ENCODE data around the gene LTK.
A peak's percentile ranks its signal among the peaks of the same experiment; 100 is the strongest.

The LTK gene

GRCh38 chr15:41498657-41499056 lies 15.0 kb downstream of the LTK start:
- no peak for DNase-seq (ENCODE audit: low spot score)
- FAIRE-seq: no peak

GRCh38 chr15:41495736-41496599 lies 17.7 kb downstream of the LTK start:
- DNase-seq (ENCODE audit: low spot score): no peak

GRCh38 chr15:41494922-41495735 lies 18.5 kb downstream of the LTK start:
- no peak for DNase-seq (ENCODE audit: low spot score)
- FAIRE-seq: no peak

More at GRCh38 chr15:41495736-41496599, 17.7 kb downstream of the LTK start:
- no peak for FAIRE-seq

DNA sequence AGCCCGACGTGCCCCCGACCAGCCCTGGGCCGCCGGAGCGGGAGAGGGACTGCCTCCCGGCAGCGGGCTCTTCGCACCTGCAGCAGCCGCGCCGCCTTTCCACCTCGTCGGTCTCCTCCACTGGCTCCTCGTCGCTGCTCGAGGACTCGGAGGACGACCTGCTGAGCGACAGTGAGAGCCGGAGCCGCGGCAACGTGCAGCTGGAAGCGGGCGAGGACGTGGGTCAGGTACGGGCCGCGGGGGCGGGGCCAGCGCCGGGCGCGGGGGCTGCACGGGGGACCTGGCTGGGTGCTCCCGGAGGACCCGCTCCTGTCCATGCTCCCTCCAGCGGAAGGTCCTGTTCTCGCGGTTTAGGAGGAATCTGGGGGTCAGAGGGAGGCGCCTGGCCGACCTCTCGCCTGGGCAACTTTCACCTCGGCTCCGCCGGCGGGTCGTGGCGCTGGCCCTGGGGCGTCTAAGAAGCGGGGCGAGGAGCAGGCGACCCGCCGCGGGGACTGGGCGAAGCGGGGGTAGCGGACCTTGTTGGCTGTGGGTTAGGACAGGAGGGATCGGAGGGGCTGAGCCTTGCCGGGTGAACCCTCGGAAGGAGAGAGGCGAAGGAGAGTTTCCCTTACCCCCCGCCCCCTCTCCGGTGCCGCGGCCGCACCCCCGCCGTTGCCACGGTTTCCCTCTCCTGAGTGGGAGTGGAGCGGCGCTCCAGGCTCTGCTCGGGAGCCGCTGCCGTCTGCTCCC lies 19.3 kb downstream of the LTK start:
- DNase-seq (ENCODE audit: low spot score): peak; percentile 60

DNA sequence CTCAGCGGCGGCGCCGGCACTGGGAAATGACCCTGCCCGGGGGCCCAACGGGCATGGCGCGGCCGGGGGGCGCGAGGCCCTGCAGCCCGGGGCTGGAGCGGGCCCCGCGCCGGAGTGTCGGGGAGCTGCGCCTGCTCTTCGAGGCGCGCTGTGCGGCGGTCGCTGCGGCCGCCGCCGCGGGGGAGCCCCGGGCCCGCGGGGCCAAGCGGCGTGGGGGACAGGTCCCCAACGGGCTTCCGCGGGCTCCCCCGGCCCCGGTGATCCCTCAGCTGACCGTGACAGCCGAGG lies 19.8 kb downstream of the LTK start:
- no peak for FAIRE-seq
- no peak for DNase-seq (ENCODE audit: low spot score)

More for the DNA sequence above, 19.3 kb downstream of the LTK start:
- FAIRE-seq: no peak

GRCh38 chr15:41493205-41493901 lies 20.3 kb downstream of the LTK start, which contains the start of gene ITPKA:
Gene ITPKA, plus strand, starts transcription at chr15:41493874. Its CDS starts 54 bp downstream, at chr15:41493928.
- DNase-seq (ENCODE audit: low spot score) (peak; percentile 92), FAIRE-seq (no peak)

DNA sequence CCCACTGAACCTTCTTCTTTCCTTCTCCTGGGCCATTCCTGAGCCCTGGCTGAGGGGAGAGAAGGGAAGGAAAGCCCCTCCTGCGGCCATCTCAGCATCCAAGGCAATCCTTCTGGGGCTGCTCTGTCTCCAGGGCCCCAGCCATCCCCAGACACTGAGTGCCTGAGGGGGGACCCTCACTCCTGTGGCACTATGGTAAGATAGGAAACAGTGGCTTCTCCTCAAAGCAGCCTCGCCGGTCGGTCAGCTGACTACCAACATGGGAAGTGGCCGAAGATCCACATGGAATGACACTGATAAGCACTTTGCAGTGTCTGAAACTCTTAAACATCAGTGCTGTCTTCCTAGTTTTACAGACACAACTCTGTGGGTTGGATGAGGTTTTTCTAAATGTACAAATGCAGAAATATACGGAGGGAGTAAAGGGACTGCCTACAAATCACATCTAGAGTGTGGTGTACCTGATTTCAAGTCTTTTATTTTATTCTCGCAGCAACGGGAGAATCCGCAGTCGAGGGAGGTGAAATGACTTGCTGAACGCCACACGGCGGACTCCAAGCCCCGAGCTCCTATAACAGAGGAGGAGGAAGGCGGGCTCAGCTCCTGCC lies 20.9 kb downstream of the LTK start:
- FAIRE-seq (no peak), DNase-seq (ENCODE audit: low spot score) (no peak)

DNA sequence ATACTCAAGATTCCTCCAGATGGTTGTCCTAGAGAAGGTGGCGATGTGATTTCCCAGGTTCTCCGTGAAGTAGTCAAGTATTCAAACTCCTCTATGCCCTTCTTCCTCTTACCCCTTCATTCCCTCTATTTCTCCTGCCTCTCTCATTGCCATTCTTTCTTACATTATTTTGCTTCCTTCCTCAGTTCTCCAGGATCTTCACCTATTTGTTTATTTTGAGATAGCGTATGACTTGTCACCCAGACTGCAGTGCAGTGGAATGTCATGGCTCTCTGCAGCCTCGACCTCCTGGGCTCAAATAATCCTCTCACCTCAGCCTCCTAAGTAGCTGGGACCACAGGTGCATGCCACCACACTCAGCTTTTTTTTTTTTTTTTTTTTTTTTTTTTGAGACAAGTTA lies 21.7 kb downstream of the LTK start:
- no peak for DNase-seq (ENCODE audit: low spot score)
- FAIRE-seq: no peak

GRCh38 chr15:41490355-41490754 lies 23.3 kb downstream of the LTK start:
- FAIRE-seq (no peak), DNase-seq (ENCODE audit: low spot score) (peak; percentile 89)

GRCh38 chr15:41489641-41490040 lies 24.0 kb downstream of the LTK start:
- no peak for DNase-seq (ENCODE audit: low spot score)
- no peak for FAIRE-seq

GRCh38 chr15:41487802-41488201 lies 25.8 kb downstream of the LTK start:
- FAIRE-seq (peak; percentile 95), DNase-seq (ENCODE audit: low spot score) (no peak)

GRCh38 chr15:41487381-41487780 lies 26.2 kb downstream of the LTK start:
- FAIRE-seq (no peak), DNase-seq (ENCODE audit: low spot score) (no peak)

GRCh38 chr15:41486286-41486685 lies 27.3 kb downstream of the LTK start:
- no peak for DNase-seq (ENCODE audit: low spot score)
- FAIRE-seq: no peak

GRCh38 chr15:41484937-41485625 lies 28.5 kb downstream of the LTK start:
- no peak for DNase-seq (ENCODE audit: low spot score)
- FAIRE-seq: no peak

GRCh38 chr15:41483519-41483918 lies 30.1 kb downstream of the LTK start:
- no peak for DNase-seq (ENCODE audit: low spot score)
- FAIRE-seq: no peak

GRCh38 chr15:41483115-41483514 lies 30.5 kb downstream of the LTK start:
- FAIRE-seq (no peak), DNase-seq (ENCODE audit: low spot score) (no peak)

DNA sequence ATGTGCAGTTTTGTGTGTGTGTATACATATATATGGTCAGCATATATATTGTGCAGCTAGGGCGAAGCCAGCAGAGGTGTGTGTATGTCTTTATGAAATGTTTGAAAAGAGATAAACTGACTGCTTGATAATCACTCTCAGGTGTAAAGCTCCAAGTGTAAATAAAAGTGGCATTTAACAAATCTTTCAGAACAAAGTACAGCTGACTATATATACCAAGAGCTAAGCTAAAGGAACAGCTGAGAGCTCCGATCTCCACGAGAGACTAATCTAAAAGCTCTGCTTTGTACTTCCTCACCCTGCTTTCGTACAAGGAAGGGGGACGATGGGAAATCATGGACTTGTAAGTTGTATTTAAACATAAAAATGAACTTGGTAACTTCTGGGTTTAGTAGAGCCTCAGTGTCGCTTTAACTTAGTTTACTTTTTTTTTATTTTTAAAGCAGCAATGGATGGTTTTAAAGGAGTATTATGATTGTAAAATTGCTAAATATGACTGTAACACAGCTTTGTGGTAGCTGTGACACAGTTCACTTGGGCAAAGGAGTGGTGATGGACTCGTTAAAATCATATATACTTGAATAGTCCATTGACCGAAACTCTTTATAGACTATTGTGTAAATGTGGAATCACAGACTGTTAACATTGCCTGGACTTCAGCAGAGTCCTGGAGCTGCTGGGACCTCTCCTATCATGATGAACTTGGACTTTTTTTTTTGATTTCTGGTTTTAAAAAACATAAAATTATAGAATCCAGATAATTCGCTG lies 31.3 kb downstream of the LTK start:
- DNase-seq (ENCODE audit: low spot score) (no peak), FAIRE-seq (no peak)

DNA sequence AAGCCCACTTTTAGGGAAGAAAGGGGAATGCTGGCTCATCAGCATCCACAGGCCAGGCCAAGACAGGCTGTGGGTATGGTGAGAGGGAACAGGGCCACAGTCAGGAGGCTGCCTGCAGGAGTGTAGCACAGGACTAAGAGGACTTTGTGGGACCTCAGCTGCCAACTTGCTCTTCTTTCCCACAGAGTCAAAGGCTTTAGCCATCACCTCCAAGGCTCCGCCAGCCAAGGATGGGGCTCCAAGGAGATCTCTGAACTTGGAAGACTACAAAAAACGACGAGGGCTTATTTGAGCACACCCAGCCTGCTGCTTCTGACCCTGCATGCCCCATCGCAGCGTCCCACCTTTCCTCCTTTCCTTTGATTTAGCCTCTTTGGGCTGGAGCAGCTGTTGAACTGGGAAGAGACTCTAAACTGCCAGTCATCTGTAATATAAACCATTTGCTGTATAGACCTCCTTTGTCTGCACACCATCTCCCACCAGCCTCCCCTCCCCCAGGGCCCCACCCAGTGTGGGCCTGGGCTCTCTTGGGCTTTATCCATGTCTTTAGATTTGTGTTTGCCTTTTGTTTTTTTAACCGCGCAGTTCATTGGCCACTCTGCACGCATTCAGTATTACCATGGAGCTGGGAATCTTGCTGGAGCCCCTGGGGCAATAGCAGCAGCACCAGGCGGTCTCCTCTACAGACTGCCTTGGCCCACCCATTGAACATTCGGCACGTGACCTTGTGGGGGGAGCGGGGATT lies 33.1 kb downstream of the LTK start:
- FAIRE-seq: no peak
- DNase-seq (ENCODE audit: low spot score): no peak

All from urothelium cell line (cell line).